ENCODE data around the gene COQ10B.

The COQ10B gene

GRCh38 chr2:197499594-197500502, 46.5 kb downstream of the COQ10B start, which contains the start of the genes HSPD1 and HSPE1:
TSS of gene HSPD1 (minus strand) at chr2:197499840. CDS start at chr2:197498848, 992 bp downstream.
TSS of gene HSPE1 (plus strand) at chr2:197500379. CDS start at chr2:197500437, 58 bp downstream.
- peak; percentile 89 for DNase-seq (ENCODE audit: extremely low spot score, insufficient read length, low read depth)
- FAIRE-seq, result peak; percentile 98

GRCh38 chr2:197500503-197501131, 47.3 kb downstream of the COQ10B start:
- DNase-seq (ENCODE audit: extremely low spot score, insufficient read length, low read depth), result no peak
- no peak for FAIRE-seq

GRCh38 chr2:197502201-197502600, 48.8 kb downstream of the COQ10B start:
- no peak for FAIRE-seq
- no peak for DNase-seq (ENCODE audit: extremely low spot score, insufficient read length, low read depth)

- DNase-seq (ENCODE audit: extremely low spot score, insufficient read length, low read depth), result no peak
- no peak for FAIRE-seq
Measured at GRCh38 chr2:197502685-197503084, 49.3 kb downstream of the COQ10B start.

GRCh38 chr2:197504000-197504399, 50.6 kb downstream of the COQ10B start:
- FAIRE-seq (no peak), DNase-seq (ENCODE audit: extremely low spot score, insufficient read length, low read depth) (no peak)

DNA sequence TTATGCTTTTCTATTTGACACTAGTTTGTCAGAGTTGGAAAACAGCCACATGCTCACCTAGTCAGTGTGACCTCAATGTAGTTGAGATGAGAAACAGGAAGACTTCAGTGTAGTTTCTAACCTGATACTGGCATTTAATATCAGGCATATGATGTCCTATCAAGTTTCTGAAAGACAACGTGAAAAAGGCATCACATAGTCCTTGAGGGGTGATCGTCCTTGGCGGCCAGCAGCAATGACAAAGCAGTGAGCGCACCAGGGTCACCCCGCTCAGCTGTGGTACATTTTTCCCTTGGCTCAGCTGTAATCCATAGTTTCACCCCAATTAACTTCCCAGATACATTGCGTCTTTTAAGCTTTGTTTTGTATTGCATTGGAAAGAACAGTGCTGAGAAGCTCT, 51.2 kb downstream of the COQ10B start:
- DNase-seq (ENCODE audit: extremely low spot score, insufficient read length, low read depth) (no peak), FAIRE-seq (no peak)

- DNase-seq (ENCODE audit: extremely low spot score, insufficient read length, low read depth) (no peak), FAIRE-seq (no peak)
Measured at GRCh38 chr2:197506658-197507057, 53.3 kb downstream of the COQ10B start.

GRCh38 chr2:197513915-197514314, 60.6 kb downstream of the COQ10B start:
- DNase-seq (ENCODE audit: extremely low spot score, insufficient read length, low read depth), result no peak
- FAIRE-seq, result no peak

- FAIRE-seq (no peak), DNase-seq (ENCODE audit: extremely low spot score, insufficient read length, low read depth) (no peak)
Measured at GRCh38 chr2:197514754-197515153, 61.4 kb downstream of the COQ10B start.

GRCh38 chr2:197515315-197515738, 62.0 kb downstream of the COQ10B start:
- no peak for FAIRE-seq
- DNase-seq (ENCODE audit: extremely low spot score, insufficient read length, low read depth), result no peak

DNA sequence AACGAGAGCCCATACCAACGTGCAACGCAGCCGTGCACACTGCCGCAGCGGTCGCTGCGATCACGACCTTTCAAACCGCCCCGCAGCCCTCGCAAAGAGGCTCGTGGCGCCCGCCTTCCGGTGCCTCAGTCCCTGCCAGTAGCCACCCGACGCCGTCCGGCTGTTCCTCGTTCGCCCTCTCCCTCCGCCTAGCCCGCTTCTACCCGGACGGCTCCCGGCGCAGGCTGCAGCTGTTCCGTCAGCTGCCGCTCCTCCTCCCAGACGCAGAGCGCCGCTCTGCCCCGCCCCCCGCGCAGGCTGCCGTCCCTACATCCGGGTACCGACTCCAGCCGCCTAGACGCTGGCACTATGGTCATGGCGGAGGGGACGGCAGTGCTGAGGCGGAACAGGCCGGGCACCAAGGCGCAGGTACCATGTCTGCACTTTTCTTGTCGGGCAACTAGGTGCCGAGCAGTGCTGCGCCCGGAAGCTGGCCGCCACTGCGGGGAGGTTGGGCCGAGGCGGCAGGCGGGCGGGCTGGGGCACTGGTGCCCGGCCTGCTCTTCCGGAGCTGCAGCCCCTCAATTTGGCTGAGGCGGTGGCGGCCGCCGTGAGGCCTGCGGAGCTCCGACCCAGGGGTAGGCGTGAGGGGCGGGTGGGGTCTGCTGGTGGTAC, 62.5 kb downstream of the COQ10B start, which contains the start of gene MOB4:
Gene MOB4, plus strand, starts transcription at position 328 of the 654 bp plus-strand sequence. Its CDS starts 21 bp downstream, at position 349.
- FAIRE-seq, result peak; percentile 95
- DNase-seq (ENCODE audit: extremely low spot score, insufficient read length, low read depth), result peak; percentile 89

DNA sequence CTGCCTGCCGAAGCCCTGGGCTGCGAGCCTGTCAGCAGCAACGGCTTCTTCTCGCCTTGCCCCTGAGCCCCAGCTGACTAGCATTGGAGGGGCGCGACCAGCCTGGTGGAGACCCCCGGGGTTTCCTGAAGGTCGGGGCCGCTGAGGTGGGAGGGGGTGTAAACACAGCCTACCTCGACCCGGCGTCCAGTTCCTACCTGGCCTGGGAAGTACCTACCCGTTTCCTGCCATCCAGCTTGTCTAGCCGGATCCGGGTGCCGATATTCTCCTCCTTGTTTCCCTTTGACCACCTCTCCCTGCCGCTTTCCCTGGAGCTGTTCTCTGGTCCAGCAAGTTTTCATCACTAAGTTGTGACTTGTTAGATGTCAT, 63.0 kb downstream of the COQ10B start:
- FAIRE-seq, result no peak
- DNase-seq (ENCODE audit: extremely low spot score, insufficient read length, low read depth), result no peak

GRCh38 chr2:197517150-197517549, 63.8 kb downstream of the COQ10B start:
- DNase-seq (ENCODE audit: extremely low spot score, insufficient read length, low read depth) (no peak), FAIRE-seq (peak; percentile 36)

Data from GM18507 (cell line).